CD1c-positive myeloid dendritic cell (primary cell): ENCODE results near the gene KRT81.
"Not testable (repeated sequence)": the region's sequence is repeated elsewhere in the genome, so short reads cannot be mapped to it uniquely, and the experiment has no call there.

Source experiments
- DNase-seq: peaks from one replicate; pipeline ENCODE4 v3.0.0-alpha.2; 2016; ENCODE audit errors: extremely low spot score

KRT81 gene

DNA sequence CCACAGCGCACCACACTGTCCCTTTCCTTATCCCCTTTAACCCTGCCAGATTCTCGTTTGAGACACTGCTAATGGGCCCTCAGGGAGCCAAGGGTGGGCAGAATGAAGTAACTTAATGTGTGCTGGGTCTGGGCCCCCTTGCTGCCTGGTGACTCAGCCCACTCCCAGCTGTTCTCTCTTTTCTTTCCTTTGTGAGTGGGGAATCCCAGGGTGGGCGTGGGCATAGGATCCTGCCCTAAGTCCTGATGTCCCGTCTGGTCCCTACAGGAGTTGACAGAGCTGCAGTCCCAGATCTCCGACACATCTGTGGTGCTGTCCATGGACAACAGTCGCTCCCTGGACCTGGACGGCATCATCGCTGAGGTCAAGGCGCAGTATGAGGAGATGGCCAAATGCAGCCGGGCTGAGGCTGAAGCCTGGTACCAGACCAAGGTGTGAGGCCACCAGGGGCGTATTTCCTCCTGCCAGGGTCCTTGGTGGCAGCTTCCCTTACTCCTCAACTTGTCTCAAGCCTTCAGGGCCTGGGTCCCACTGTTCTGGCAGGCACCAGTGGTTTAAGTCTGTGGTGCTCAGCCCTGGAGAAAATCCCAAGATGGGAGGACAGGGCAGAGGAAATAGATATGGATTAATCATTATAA, 50.0 kb downstream of the KRT81 start:
- DNase-seq: no peak

DNA sequence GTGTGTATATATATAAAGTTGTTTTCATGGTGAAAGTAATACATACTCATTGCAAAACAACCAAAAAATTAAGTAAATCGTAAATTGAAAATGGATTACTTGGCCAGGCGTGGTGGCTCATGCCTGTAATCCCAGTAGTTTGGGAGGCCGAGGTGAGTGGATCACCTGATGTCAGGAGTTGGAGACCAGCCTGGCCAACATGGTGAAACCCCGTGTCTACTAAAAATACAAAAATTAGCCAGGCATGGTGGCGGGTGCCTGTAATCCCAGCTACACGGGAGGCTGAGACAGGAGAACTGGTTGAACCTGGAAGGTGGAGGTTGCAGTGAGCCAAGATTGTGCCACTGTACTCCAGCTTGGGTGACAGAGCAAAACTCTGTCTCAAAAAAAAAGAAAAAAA, 51.1 kb downstream of the KRT81 start:
- not testable (repeated sequence) for DNase-seq

DNA sequence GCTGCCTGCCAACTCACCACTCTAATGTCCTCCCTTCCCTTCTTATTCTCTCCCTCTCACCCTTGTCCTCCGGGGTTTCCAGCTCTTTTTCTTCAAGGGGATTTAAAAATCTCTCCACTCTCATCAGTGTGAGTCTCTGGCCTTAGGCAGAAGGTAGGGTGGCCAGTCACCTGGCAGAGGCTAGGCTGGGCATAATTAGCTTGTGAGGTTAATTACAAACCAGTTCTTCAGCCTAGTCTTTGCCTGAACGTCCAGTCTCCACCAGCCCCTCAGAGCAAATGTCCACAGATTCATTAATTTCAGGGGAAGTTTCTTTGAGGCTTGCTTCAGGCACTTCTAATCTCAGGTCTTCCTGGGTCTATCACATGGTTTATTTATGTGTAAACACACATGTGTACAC, 51.6 kb downstream of the KRT81 start:
- no peak for DNase-seq

DNA sequence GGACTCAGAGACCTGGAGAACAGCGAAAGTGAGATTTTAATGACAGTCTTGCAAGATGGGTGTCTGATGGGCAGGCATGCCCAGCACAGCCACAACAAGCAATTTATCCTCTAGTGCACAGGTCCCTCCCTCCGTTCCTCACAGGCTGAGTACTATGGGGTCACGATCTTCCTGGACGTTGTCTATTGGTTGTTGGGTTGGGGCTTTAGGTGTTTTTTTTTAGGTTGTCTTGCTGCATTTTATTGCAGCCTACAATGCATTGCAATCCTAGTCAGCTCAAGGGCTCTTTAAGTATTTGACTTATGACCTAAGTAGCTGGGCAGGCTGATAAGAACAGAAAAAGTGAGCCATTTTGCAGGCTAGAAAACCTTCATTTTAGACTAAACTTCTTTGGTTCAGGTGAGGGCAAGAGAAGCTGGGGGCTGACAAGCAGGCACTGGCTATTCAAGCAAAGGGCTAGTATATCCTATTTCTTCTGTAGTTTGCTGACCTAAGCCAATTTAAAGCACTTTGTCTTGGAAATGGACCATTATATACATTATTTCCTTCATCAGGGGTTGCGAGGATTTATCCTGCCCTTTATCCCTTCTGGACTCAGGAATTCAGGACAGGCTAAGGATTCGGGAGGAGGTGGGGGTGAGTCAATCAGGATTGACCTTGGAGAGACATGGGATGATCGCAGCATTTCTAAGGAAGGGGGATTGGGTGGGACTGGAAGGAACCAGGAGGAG, 52.3 kb downstream of the KRT81 start:
- DNase-seq: no peak

DNA sequence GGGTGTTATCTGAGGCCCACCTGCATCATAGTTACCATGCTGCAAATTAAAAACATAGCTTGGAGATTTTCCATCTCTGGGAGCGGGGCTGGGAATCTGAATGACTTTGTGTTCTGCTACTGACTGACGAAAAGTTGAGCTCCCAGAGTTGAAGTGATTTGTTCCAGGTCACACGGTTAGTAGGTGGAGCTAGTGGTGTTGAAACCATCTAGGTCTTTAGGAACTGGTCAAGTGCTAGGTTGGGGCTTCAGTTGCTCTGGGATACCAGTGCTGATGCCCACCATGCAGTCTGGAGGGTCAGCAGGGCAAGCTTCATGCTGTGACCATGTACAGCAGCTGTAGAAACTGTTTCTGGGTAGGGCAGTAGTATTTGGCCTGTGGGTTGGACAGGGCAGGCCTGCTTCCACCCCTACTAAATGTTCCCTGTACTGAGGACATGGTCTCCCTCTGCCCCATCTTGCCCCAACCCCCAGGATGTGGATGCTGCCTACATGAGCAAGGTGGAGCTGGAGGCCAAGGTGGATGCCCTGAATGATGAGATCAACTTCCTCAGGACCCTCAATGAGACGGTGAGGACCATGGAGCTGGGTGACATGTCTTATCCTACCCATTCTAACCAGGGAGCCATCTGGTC, 53.0 kb downstream of the KRT81 start:
- no peak for DNase-seq

DNA sequence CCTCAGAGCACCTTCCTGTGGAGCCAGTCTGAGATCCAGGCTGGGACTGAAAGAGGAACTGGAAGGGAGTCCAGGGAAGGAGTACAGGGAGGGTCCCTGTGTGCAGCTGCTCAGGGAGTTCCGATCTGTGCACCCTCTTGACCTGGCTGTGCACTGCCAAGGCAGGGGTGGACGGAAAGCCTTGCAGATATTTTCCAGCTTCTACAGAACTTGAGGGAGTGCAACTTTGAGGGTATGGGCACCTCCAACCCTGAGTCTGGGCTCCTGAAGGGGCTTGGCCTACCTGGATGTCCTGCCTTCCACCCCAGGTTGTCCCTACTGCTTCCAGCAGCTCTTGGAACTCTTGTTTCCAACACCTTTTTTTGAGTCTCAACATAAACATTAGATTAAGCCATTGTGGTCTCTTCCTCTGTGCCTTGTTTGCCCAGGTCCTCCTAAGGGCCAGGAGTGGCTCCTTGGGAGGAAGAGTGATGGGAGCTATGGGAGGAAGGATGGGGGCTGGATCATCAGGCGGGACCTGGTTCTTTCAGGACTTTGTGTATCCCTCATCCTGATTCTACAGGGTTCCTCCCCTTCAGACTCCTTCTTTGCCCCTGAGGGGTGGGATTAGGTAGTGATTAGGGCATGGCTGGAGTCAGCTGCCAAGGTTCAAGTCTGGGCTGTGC, 54.8 kb downstream of the KRT81 start:
- no peak for DNase-seq
